Lung (tissue), 12 donors: Measurements from ENCODE around the gene ZNF385C. TPM values are rescaled to one million over a fixed set of nuclear protein-coding genes. Genes with fewer than 3 reads are reported as not detected.

Experiments
- ATAC-seq: fragments of 200-7000 bp; cut with Tn5 transposase; one replicate; pipeline ENCODE4 v1.9.1; 2020; ENCODE audit warnings: moderate number of reproducible peaks; ENCODE audit not compliant: insufficient read depth, low FRiP score
- DNase-seq, 3 donors: peaks; one replicate each; pipeline ENCODE4 v3.0.0-alpha.2; 2013 to 2017
- H3K27ac ChIP-seq, 2 donors: one replicate each; pipeline ENCODE4 v1.5.1; 2013; ENCODE audit warnings: mild to moderate bottlenecking in 2 of 2, moderate library complexity in 2 of 2, control low read depth in 1 of 2, inconsistent platforms in 1 of 2, low read depth in 1 of 2, low read length in 1 of 2
- H3K27me3 ChIP-seq, 3 donors: one replicate each; pipeline ENCODE4 v1.5.1; 2013; ENCODE audit warnings: low read length in 2 of 3; ENCODE audit not compliant: control insufficient read depth in 3 of 3, insufficient read depth in 3 of 3
- H3K36me3 ChIP-seq, 4 donors: one replicate each; pipeline ENCODE4 v1.5.1; 2013; ENCODE audit warnings: low read length in 4 of 4, mild to moderate bottlenecking in 1 of 4, moderate library complexity in 1 of 4; ENCODE audit not compliant: control insufficient read depth in 4 of 4, insufficient read depth in 4 of 4
- H3K4me1 ChIP-seq, 5 donors: one replicate each; pipeline ENCODE4 v1.5.1; 2013; ENCODE audit warnings: low read length in 5 of 5, mild to moderate bottlenecking in 2 of 5, moderate library complexity in 1 of 5; ENCODE audit not compliant: control insufficient read depth in 5 of 5, insufficient read depth in 5 of 5
- H3K4me3 ChIP-seq: one replicate; pipeline ENCODE4 v1.5.1; 2013; ENCODE audit warnings: mild to moderate bottlenecking, control low read depth, moderate library complexity
- H3K9ac ChIP-seq, 2 donors: one replicate each; pipeline ENCODE4 v1.5.1; 2013; ENCODE audit warnings: low read length in 2 of 2, control low read depth in 1 of 2; ENCODE audit not compliant: insufficient read depth in 1 of 2
- H3K9me3 ChIP-seq, 4 donors: one replicate each; pipeline ENCODE4 v1.5.1; 2013; ENCODE audit warnings: low read length in 3 of 4, mild to moderate bottlenecking in 1 of 4, moderate library complexity in 1 of 4; ENCODE audit not compliant: control insufficient read depth in 4 of 4, insufficient read depth in 3 of 4
- CTCF ChIP-seq: IDR thresholded peaks from 2 replicates; pipeline ENCODE4 v1.5.1; 2012; ENCODE audit warnings: mild to moderate bottlenecking; ENCODE audit errors: control extremely low read depth, extremely low read depth
- WGBS, 2 donors: extraction: QIAGEN DNeasy Blood & Tissue Kit; methylation state at CpG; one replicate each; pipeline ENCODE4 v1.1.7; 2013; 5-methylcytosine and 5-hydroxymethylcytosine counted together
- polyA plus RNA-seq, 2 donors: library from polyadenylated mRNA; stranded (reverse); fragments of 200-250 nt; gene quantifications; one replicate each; pipeline ENCODE4 v1.2.1, GENCODE V29; 2013
- total RNA-seq, 2 donors: library from RNA; depleted of rRNA in 1 of 2; stranded (reverse); fragments of >200 nt in 1 of 2; gene quantifications; one replicate each; pipeline ENCODE4 v1.2.1, GENCODE V29; 2014 to 2021
- donor health status: control.
- donor health status: control.
- donor health status: Bipolar disorder and iron deficiency.
- donor health status: healthy.
- donor health status: DM: yes; HTN: yes; CAD: no.

Gene ZNF385C
- total and polyA plus RNA-seq, 4 donors = 0.14 to 0.57 (median 0.37) TPM

GRCh38 chr17:42040818-42041217, 57.5 kb downstream of the ZNF385C start:
- H3K9ac ChIP-seq = no peak overlapping the region
- 98 to 99% methylated on average over 10 of the region's 10 CpGs for WGBS, 2 donors
- ATAC-seq (no peak), DNase-seq (no peak)
- no peak overlapping the region for H3K27ac ChIP-seq
- no peak for TF ChIP-seq CTCF
- H3K4me1 ChIP-seq = peaks cover 0 to 4% (median 0%) of the 10 kb centered on the region in 5 donors
- no peak overlapping the region for H3K4me3 ChIP-seq
- peaks cover 0 to 3% (median 0%) of the 10 kb centered on the region in 4 donors for H3K36me3 ChIP-seq
- no peaks in the 10 kb centered on the region for H3K9me3 ChIP-seq
- H3K27me3 ChIP-seq = no peaks in the 10 kb centered on the region

DNA sequence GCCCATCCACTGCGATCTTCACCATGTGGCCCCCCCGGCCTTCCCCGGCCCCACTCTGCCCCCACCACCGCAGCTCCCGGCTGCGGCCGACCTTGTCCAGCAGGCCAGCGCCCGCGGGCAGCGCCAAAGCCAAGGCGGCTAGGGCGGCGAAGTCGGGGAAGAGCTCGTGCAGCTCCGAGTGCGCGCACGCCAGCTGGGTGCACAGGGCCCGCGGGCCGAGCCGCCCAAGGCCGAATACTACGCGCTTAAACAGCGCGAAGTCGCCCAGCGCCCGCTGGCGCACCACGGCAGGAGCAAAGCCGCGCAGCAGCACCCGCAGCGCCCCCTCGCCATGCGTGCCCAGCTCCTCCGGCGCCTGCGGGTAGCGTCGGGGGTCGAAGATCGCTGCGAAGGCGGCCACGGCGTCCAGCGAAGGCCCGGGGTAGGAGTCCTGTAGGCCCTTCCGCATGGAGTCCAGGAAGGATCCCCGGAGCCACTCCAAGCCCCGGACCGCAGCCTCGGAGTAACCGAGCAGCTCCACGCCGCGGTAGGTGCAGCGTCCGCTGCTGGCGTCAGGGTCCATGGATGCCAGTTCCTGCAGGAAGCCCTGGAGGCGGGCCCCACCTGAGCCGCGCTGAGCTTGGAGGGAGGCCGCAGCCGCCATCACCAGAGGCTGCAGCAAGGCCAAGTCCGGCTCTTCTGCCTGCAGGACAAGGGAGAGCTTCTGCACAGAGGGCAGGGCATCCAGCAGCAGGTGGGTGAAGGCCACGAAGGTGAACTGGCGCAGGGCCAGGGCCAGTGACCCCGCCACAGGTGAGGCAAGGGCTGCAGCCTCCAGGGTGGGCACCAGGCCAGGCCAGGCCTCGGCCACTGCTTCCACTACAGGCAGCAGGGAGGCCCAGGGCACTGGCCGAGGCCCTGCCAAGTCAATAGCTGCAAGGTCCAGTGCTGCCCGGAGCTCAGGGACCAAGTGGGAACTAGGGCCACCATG, 58.2 kb downstream of the ZNF385C start:
- H3K27ac ChIP-seq = no peak overlapping the region
- WGBS, 2 donors = 46 to 51% methylated on average over 77 of the region's 77 CpGs
- no peak overlapping the region for H3K9ac ChIP-seq
- no peak for TF ChIP-seq CTCF
- no peak overlapping the region for H3K4me3 ChIP-seq
- DNase-seq = peak in 1 of 3 donors; percentile 35
- H3K4me1 ChIP-seq = peaks cover 0 to 4% (median 0%) of the 10 kb centered on the region in 5 donors
- no peaks in the 10 kb centered on the region for H3K9me3 ChIP-seq
- ATAC-seq = no peak
- no peaks in the 10 kb centered on the region for H3K27me3 ChIP-seq
- H3K36me3 ChIP-seq = no peaks in the 10 kb centered on the region

GRCh38 chr17:42038221-42038973, 59.9 kb downstream of the ZNF385C start:
- ATAC-seq = no peak
- no peak for DNase-seq
- Histone ChIP-seq H3K27me3 (no peaks in the 10 kb centered on the region), H3K4me1 (peaks cover 0 to 4% (median 0%) of the 10 kb centered on the region in 5 donors), H3K36me3 (no peaks in the 10 kb centered on the region), H3K9ac (no peak overlapping the region), H3K27ac (no peak overlapping the region), H3K4me3 (no peak overlapping the region), H3K9me3 (no peaks in the 10 kb centered on the region)
- WGBS, 2 donors = 68 to 79% methylated on average over 5 of the region's 5 CpGs
- no peak for TF ChIP-seq CTCF
